Neural cell (in vitro differentiated cells): ENCODE data around the gene CHRNA7. TPM values are rescaled to one million over a fixed set of nuclear protein-coding genes. Genes with fewer than 3 reads are reported as not detected.

Source experiments
- H2AFZ ChIP-seq: fragments of 200-600, 300-800 bp; sonication (generic), shearing (Covaris generic); 2 replicates; pipeline ENCODE4 v1.6.0; 2014; ENCODE audit warnings: low read depth, mild to moderate bottlenecking, antibody characterized with exemption, low read length, moderate library complexity
- H3F3A ChIP-seq: fragments of 200-600 bp; shearing (Covaris generic); 2 replicates; pipeline ENCODE4 v1.6.1; 2016; ENCODE audit warnings: mild to moderate bottlenecking, moderate library complexity, mixed read lengths, antibody characterized with exemption, low read length; ENCODE audit not compliant: insufficient read depth, poor library complexity, severe bottlenecking
- H3K27ac ChIP-seq: fragments of 200-600, 300-800 bp; sonication (generic), shearing (Covaris generic); 2 replicates; pipeline ENCODE4 v1.5.1; 2014; ENCODE audit warnings: mild to moderate bottlenecking, low read length, moderate library complexity
- H3K27me3 ChIP-seq: fragments of 300-800, 200-600 bp; sonication (generic), shearing (Covaris generic); 2 replicates; pipeline ENCODE4 v1.6.0; 2014; ENCODE audit warnings: mild to moderate bottlenecking, low read depth, low read length, moderate library complexity; ENCODE audit not compliant: insufficient read depth
- H3K36me3 ChIP-seq: fragments of 300-800, 200-600 bp; sonication (generic), shearing (Covaris generic); 2 replicates; pipeline ENCODE4 v1.5.1; 2014; ENCODE audit warnings: mild to moderate bottlenecking, antibody characterized with exemption, low read length, moderate library complexity; ENCODE audit not compliant: insufficient read depth
- H3K4me2 ChIP-seq: fragments of 300-800, 200-600 bp; sonication (generic), shearing (Covaris generic); 2 replicates; pipeline ENCODE4 v1.6.0; 2014; ENCODE audit warnings: mild to moderate bottlenecking, low read length
- H3K4me3 ChIP-seq: fragments of 300-800, 200-600 bp; sonication (generic), shearing (Covaris generic); 2 replicates; pipeline ENCODE4 v1.5.1; 2014; ENCODE audit warnings: mild to moderate bottlenecking, low read length, moderate library complexity
- H3K79me2 ChIP-seq: fragments of 200-600 bp; shearing (Covaris generic); replicated peaks from 2 replicates; pipeline ENCODE4 v1.6.0; 2014; ENCODE audit warnings: mild to moderate bottlenecking, low read length, moderate library complexity; ENCODE audit not compliant: insufficient read depth
- H3K9ac ChIP-seq: fragments of 300-800, 200-600 bp; sonication (generic), shearing (Covaris generic); 2 replicates; pipeline ENCODE4 v1.6.1; 2016; ENCODE audit warnings: mild to moderate bottlenecking, low read length, mixed read lengths
- H3K9me2 ChIP-seq: fragments of 200-600 bp; shearing (Covaris generic); 2 replicates; pipeline ENCODE4 v1.6.1; 2016; ENCODE audit warnings: mild to moderate bottlenecking, low read length, mixed read lengths; ENCODE audit not compliant: insufficient read depth
- H3K9me3 ChIP-seq: fragments of 200-600, 300-800 bp; sonication (generic), shearing (Covaris generic); 2 replicates; pipeline ENCODE4 v1.6.1; 2016; ENCODE audit warnings: mild to moderate bottlenecking, mixed run types, low read length, moderate library complexity, mixed read lengths
- H4K20me1 ChIP-seq: fragments of 200-600 bp; shearing (Covaris generic); 2 replicates; pipeline ENCODE4 v1.6.1; 2016; ENCODE audit warnings: mild to moderate bottlenecking, mixed run types; ENCODE audit not compliant: insufficient read depth
- CTCF ChIP-seq: fragments of 450-650 bp; IDR thresholded peaks from 2 replicates; pipeline ENCODE4 v1.5.1; 2014; ENCODE audit warnings: antibody characterized with exemption, mild to moderate bottlenecking, moderate library complexity; ENCODE audit not compliant: poor library complexity, severe bottlenecking
- EP300 ChIP-seq: fragments of 450-650 bp; conservative IDR thresholded peaks from 2 replicates; pipeline ENCODE4 v1.6.1; 2014; ENCODE audit warnings: antibody characterized with exemption, mild to moderate bottlenecking, moderate library complexity; ENCODE audit not compliant: poor library complexity, severe bottlenecking
- EZH2 ChIP-seq: fragments of 200-600, 300-800 bp; shearing (Covaris generic), sonication (generic); IDR thresholded peaks from 2 replicates; pipeline ENCODE4 v1.6.1; 2014; ENCODE audit warnings: antibody characterized with exemption, low read length, borderline replicate concordance, mild to moderate bottlenecking; ENCODE audit not compliant: insufficient read depth, poor library complexity, severe bottlenecking
- MXI1 ChIP-seq: fragments of 450-650 bp; conservative IDR thresholded peaks from 2 replicates; pipeline ENCODE4 v1.6.1; 2014; ENCODE audit warnings: antibody characterized with exemption, mild to moderate bottlenecking; ENCODE audit not compliant: poor library complexity, severe bottlenecking
- POLR2AphosphoS5 ChIP-seq: IDR thresholded peaks from 2 replicates; pipeline ENCODE4 v1.6.1; 2012
- RAD21 ChIP-seq: fragments of 450-650 bp; conservative IDR thresholded peaks from 2 replicates; pipeline ENCODE4 v1.6.1; 2014; ENCODE audit warnings: antibody characterized with exemption, mild to moderate bottlenecking, moderate library complexity
- REST ChIP-seq: IDR thresholded peaks from 2 replicates; pipeline ENCODE4 v1.6.1; 2012; ENCODE audit warnings: borderline replicate concordance
- SMC3 ChIP-seq: fragments of 450-650 bp; conservative IDR thresholded peaks from 2 replicates; pipeline ENCODE4 v1.6.1; 2014; ENCODE audit warnings: antibody characterized with exemption, mild to moderate bottlenecking, moderate library complexity; ENCODE audit not compliant: poor library complexity
- TAF1 ChIP-seq: IDR thresholded peaks from 2 replicates; pipeline ENCODE4 v1.6.1; 2012; ENCODE audit warnings: low read depth
- polyA plus RNA-seq: library from polyadenylated mRNA; depleted of rRNA; stranded (reverse); fragments of >200 nt; gene quantifications from 2 replicates; pipeline ENCODE4 v1.2.3, GENCODE V29; 2014

Gene CHRNA7
- polyA plus RNA-seq, 1 donor from 2014 or later, result 5.0 TPM

GRCh38 chr15:32119694-32120330 is 89.5 kb downstream of the CHRNA7 start:
- H3K9me3 ChIP-seq, result no peaks in the 10 kb centered on the region
- no peak overlapping the region for H3K27ac ChIP-seq
- H3K4me3 ChIP-seq, result no peak overlapping the region
- H3K9ac ChIP-seq, result no peak overlapping the region
- H3F3A ChIP-seq, result no peaks in the 10 kb centered on the region
- no peaks in the 10 kb centered on the region for H3K9me2 ChIP-seq
- no peak overlapping the region for H2AFZ ChIP-seq
- TF ChIP-seq SMC3 (no peak), MXI1 (no peak), EZH2 (no peak), REST (no peak), TAF1 (no peak), EP300 (no peak), CTCF (no peak), RAD21 (no peak), POLR2AphosphoS5 (no peak)
- no peak overlapping the region for H3K4me2 ChIP-seq
- H4K20me1 ChIP-seq, result no peaks in the 10 kb centered on the region
- H3K36me3 ChIP-seq, result no peaks in the 10 kb centered on the region
- H3K79me2 ChIP-seq, result no peaks in the 10 kb centered on the region
- H3K27me3 ChIP-seq, result no peaks in the 10 kb centered on the region

DNA sequence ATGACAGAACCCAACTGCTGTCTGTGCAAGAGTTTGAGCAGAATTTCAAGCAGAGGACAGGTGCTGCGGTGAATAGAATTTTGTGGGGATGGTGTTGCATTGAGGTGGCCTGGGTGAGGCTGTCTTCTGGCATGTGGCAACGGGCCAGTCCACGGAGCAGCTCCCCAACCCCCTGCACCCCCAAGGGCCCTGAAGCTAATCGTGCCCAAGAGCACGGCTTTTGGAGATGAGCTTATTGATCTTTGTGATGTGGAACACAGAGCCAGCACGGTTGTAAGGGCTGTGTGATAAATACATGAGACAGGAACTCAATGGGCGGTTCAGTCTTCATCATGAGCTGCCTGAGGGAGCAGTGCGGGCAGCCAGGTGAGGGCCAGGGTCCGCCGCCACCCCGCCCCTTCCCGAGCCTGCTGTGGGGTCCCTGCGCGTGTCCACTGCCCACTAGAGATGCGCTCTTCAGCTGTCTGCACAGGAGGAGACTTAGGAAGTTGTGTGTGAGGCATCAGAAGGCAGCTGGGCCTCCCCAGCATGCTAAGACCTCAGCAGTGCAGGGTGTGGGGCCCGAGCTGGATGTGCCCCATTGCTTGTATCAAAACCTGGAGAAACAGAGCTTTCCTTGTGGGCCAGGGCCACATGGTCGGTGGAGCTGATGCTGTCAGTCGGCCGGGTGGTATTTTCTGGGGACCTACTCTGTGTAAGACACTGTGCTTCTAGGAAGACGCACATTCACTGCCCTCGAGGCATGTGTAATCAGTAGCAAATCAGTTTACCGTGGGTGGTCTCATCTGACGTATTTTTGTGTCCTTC is 90.5 kb downstream of the CHRNA7 start:
- no peak overlapping the region for H3K4me3 ChIP-seq
- no peaks in the 10 kb centered on the region for H3F3A ChIP-seq
- H3K4me2 ChIP-seq, result no peak overlapping the region
- no peaks in the 10 kb centered on the region for H3K79me2 ChIP-seq
- H4K20me1 ChIP-seq, result no peaks in the 10 kb centered on the region
- H3K9ac ChIP-seq, result no peak overlapping the region
- H3K9me3 ChIP-seq, result no peaks in the 10 kb centered on the region
- TF ChIP-seq MXI1, result no peak
- TF ChIP-seq POLR2AphosphoS5, result no peak
- no peak for TF ChIP-seq REST
- no peak for TF ChIP-seq EP300
- no peak for TF ChIP-seq CTCF
- no peak for TF ChIP-seq EZH2
- no peak for TF ChIP-seq TAF1
- TF ChIP-seq RAD21, result no peak
- no peak for TF ChIP-seq SMC3
- no peaks in the 10 kb centered on the region for H3K27me3 ChIP-seq
- no peaks in the 10 kb centered on the region for H3K36me3 ChIP-seq
- no peak overlapping the region for H3K27ac ChIP-seq
- H2AFZ ChIP-seq, result no peak overlapping the region
- H3K9me2 ChIP-seq, result no peaks in the 10 kb centered on the region
